K562 (cell line): ENCODE measurements around the gene EPHA2. TPM values are rescaled to one million over a fixed set of nuclear protein-coding genes. Genes with fewer than 3 reads are reported as not detected.

ENCODE experiments used
- BDP1 ChIP-seq: IDR thresholded peaks from 3 replicates; pipeline ENCODE4 v1.6.1; 2011; ENCODE audit not compliant: insufficient read length, insufficient read depth
- KLF10 ChIP-seq: fragments of 250-450 bp; sonication (Bioruptor Pico); IDR thresholded peaks from 2 replicates; pipeline ENCODE4 v1.6.1; 2021; ENCODE audit warnings: matching md5 sums
- MAFG ChIP-seq: fragments of 450-650 bp; conservative IDR thresholded peaks from 2 replicates; pipeline ENCODE4 v1.6.1; 2016; ENCODE audit warnings: missing genetic modification characterization, missing compliant biosample characterization
- POLR3G ChIP-seq: IDR thresholded peaks from 2 replicates; pipeline ENCODE4 v1.6.1; 2011; ENCODE audit not compliant: insufficient read length, insufficient replicate concordance; ENCODE audit errors: extremely low read depth
- SMAD1 ChIP-seq: fragments of 150-350 bp; IDR thresholded peaks from 2 replicates; pipeline ENCODE4 v1.6.1; 2014; ENCODE audit warnings: low read length, low read depth; ENCODE audit not compliant: partially characterized antibody
- STAG1 ChIP-seq: sonication (generic); formaldehyde crosslinking; IDR thresholded peaks from 2 replicates; pipeline ENCODE4 v1.5.0; 2020; ENCODE audit warnings: missing genetic modification reagents, borderline replicate concordance
- TGIF2 ChIP-seq: sonication (generic); formaldehyde crosslinking; IDR thresholded peaks from 2 replicates; pipeline ENCODE4 v1.8.1; 2022; ENCODE audit warnings: mild to moderate bottlenecking, missing genetic modification reagents, moderate library complexity
- ZFPM2 ChIP-seq: fragments of 250-450 bp; sonication (Bioruptor Pico); IDR thresholded peaks from 2 replicates; pipeline ENCODE4 v1.5.1; 2022; ENCODE audit warnings: mild to moderate bottlenecking
- ZNF212 ChIP-seq: fragments of 450-650 bp; formaldehyde crosslinking; IDR thresholded peaks from 2 replicates; pipeline ENCODE4 v1.4.0; 2020; ENCODE audit warnings: mild to moderate bottlenecking
- ZNF311 ChIP-seq: fragments of 250-450 bp; sonication (Bioruptor Pico); IDR thresholded peaks from 2 replicates; pipeline ENCODE4 v1.4.0; 2020; ENCODE audit warnings: mild to moderate bottlenecking, moderate library complexity
- ZNF347 ChIP-seq: fragments of 450-650 bp; formaldehyde crosslinking; IDR thresholded peaks from 2 replicates; pipeline ENCODE4 v1.4.0; 2020; ENCODE audit warnings: low read depth, mild to moderate bottlenecking, moderate library complexity
- polyA plus RNA-seq, 8 experiments: library from polyadenylated mRNA; depleted of rRNA in 4 of 8; stranded (reverse) in 5 of 8; unstranded in 3 of 8; fragments of >200 nt; fragmentation: Nextera tagmentation in 2 of 8; fragmentation: Illumina TruSeq in 1 of 8; extraction: Ambion mirVana in 2 of 8; extraction: Trizol in 1 of 8; gene quantifications; 2 replicates each; pipeline versions ENCODE4 v1.2.1 to v1.2.3, GENCODE V29; 2011 to 2014; ENCODE audit warnings: inconsistent platforms in 1 of 8, missing spikeins in 1 of 8
- total RNA-seq, 7 experiments: library from RNA; depleted of rRNA in 6 of 7; stranded (reverse); fragments of >200 nt in 6 of 7; fragmentation: Illumina TruSeq in 2 of 7; extraction: Trizol in 2 of 7; gene quantifications; 2 replicates each; pipeline versions ENCODE4 v1.2.1 to v1.2.3, GENCODE V29; 2011 to 2021; ENCODE audit warnings: low replicate concordance in 1 of 7
- TF ChIP-seq, protein P1 (sequence below): fragments of 250-450 bp; sonication (Bioruptor Pico); IDR thresholded peaks from 2 replicates; pipeline ENCODE4 v1.9.0; 2021; ENCODE audit warnings: mild to moderate bottlenecking, inconsistent platforms
- TF ChIP-seq, protein P2 (sequence below): IDR thresholded peaks from 2 replicates; pipeline ENCODE4 v1.6.1; 2014; ENCODE audit warnings: antibody characterized with exemption
- TF ChIP-seq, protein P3 (sequence below): IDR thresholded peaks from 2 replicates; pipeline ENCODE4 v1.6.1; 2011; ENCODE audit not compliant: insufficient read length; ENCODE audit errors: extremely low read depth
- TF ChIP-seq, protein P4 (sequence below), 2 experiments: fragments of 450-650 bp in 1 of 2; IDR thresholded peaks; 2 replicates each; pipeline ENCODE4 v1.6.1; 2011 to 2017; ENCODE audit warnings: low read depth in 2 of 2, antibody characterized with exemption in 1 of 2, borderline replicate concordance in 1 of 2, low read length in 1 of 2, mild to moderate bottlenecking in 1 of 2, mixed read lengths in 1 of 2; ENCODE audit not compliant: control insufficient read depth in 1 of 2
- TF ChIP-seq, protein P5 (sequence below): sonication (generic); formaldehyde crosslinking; IDR thresholded peaks from 2 replicates; pipeline ENCODE4 v1.8.0; 2022; ENCODE audit warnings: missing genetic modification reagents, mild to moderate bottlenecking, borderline replicate concordance

The EPHA2 gene
- total and polyA plus RNA-seq, 9 of the 15 experiments (the other 6 are each of a cell fraction or from before 2014, with no cell fraction given), result 0.04 to 0.40 (median 0.07) TPM; not detected in 4

DNA sequence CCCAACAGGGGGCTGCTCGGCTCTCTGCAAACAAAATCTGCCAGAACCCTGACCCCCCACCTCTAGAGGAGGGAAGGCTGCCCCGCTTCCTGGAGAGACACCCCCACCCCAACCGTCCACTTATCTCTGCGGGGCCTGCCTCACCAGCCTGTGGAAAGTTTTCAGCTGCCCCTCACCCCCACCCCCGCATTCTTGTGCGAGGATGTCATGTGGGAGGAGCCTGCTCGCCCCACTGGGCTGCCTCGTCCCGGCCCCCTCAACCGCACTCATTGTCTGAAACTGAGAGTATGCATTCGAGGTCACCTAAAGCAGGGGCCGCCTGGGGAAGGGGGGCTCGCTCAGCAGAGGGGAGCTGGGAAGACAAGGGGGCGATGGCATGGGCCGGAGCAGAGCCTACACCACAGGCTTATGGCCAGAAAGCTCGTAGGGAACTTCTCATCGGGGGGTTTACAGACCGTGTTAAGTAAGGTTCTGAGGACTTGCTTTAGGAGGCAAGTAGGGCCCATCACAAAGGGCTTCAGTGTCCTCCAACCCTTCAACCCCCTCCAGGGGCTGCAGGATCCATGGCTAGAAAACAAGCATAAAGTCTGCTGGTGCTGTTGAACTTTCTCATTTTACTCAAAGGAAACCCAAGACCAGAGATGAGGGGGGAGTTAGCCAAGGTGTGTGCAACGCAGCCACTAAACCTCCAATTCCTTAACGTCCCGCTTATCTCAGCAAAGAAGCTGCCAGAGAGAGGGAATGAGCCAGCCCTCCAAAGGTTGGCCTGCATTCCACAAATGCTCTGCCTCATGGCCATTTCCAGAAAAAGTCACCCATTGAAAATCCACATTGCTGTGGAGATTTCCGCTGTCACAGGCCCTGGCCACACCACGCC lies 9.4 kb downstream of the EPHA2 start (continued):
- TF ChIP-seq POLR3G (no peak), TGIF2 (CRISPR knock-in tag) (no peak), KLF10 (no peak), SMAD1 (peak; percentile 52), ZFPM2 (CRISPR knock-in tag) (no peak), BDP1 (no peak), ZNF311 (CRISPR knock-in tag) (no peak), ZNF212 (no peak), ZNF347 (CRISPR knock-in tag) (no peak), STAG1 (CRISPR knock-in tag) (no peak), MAFG (tag) (no peak)
- TF ChIP-seq, protein P1, sequence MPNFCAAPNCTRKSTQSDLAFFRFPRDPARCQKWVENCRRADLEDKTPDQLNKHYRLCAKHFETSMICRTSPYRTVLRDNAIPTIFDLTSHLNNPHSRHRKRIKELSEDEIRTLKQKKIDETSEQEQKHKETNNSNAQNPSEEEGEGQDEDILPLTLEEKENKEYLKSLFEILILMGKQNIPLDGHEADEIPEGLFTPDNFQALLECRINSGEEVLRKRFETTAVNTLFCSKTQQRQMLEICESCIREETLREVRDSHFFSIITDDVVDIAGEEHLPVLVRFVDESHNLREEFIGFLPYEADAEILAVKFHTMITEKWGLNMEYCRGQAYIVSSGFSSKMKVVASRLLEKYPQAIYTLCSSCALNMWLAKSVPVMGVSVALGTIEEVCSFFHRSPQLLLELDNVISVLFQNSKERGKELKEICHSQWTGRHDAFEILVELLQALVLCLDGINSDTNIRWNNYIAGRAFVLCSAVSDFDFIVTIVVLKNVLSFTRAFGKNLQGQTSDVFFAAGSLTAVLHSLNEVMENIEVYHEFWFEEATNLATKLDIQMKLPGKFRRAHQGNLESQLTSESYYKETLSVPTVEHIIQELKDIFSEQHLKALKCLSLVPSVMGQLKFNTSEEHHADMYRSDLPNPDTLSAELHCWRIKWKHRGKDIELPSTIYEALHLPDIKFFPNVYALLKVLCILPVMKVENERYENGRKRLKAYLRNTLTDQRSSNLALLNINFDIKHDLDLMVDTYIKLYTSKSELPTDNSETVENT (CRISPR knock-in tag), result no peak; the same call in 1 of the 2 replicates
- TF ChIP-seq, protein P2, sequence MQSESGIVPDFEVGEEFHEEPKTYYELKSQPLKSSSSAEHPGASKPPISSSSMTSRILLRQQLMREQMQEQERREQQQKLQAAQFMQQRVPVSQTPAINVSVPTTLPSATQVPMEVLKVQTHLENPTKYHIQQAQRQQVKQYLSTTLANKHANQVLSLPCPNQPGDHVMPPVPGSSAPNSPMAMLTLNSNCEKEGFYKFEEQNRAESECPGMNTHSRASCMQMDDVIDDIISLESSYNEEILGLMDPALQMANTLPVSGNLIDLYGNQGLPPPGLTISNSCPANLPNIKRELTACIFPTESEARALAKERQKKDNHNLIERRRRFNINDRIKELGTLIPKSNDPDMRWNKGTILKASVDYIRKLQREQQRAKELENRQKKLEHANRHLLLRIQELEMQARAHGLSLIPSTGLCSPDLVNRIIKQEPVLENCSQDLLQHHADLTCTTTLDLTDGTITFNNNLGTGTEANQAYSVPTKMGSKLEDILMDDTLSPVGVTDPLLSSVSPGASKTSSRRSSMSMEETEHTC, result no peak
- TF ChIP-seq, protein P3, sequence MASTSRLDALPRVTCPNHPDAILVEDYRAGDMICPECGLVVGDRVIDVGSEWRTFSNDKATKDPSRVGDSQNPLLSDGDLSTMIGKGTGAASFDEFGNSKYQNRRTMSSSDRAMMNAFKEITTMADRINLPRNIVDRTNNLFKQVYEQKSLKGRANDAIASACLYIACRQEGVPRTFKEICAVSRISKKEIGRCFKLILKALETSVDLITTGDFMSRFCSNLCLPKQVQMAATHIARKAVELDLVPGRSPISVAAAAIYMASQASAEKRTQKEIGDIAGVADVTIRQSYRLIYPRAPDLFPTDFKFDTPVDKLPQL, result no peak
- TF ChIP-seq, protein P4, sequence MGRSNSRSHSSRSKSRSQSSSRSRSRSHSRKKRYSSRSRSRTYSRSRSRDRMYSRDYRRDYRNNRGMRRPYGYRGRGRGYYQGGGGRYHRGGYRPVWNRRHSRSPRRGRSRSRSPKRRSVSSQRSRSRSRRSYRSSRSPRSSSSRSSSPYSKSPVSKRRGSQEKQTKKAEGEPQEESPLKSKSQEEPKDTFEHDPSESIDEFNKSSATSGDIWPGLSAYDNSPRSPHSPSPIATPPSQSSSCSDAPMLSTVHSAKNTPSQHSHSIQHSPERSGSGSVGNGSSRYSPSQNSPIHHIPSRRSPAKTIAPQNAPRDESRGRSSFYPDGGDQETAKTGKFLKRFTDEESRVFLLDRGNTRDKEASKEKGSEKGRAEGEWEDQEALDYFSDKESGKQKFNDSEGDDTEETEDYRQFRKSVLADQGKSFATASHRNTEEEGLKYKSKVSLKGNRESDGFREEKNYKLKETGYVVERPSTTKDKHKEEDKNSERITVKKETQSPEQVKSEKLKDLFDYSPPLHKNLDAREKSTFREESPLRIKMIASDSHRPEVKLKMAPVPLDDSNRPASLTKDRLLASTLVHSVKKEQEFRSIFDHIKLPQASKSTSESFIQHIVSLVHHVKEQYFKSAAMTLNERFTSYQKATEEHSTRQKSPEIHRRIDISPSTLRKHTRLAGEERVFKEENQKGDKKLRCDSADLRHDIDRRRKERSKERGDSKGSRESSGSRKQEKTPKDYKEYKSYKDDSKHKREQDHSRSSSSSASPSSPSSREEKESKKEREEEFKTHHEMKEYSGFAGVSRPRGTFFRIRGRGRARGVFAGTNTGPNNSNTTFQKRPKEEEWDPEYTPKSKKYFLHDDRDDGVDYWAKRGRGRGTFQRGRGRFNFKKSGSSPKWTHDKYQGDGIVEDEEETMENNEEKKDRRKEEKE (IDR thresholded peaks at IDR 0.05; ENCODE audit: borderline replicate concordance in 1 of 2, control insufficient read depth in 1 of 2, low read depth in 2 of 2, low read length in 1 of 2), result 0 out of 4 replicates have a peak, but pooled peaks of 1 of the 2 experiments have one; percentile 37
- TF ChIP-seq, protein P5, sequence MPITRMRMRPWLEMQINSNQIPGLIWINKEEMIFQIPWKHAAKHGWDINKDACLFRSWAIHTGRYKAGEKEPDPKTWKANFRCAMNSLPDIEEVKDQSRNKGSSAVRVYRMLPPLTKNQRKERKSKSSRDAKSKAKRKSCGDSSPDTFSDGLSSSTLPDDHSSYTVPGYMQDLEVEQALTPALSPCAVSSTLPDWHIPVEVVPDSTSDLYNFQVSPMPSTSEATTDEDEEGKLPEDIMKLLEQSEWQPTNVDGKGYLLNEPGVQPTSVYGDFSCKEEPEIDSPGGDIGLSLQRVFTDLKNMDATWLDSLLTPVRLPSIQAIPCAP, result no peak
